Vagina (tissue), 2 donors: ENCODE measurements around the gene FCRL6. TPM values are rescaled to one million over a fixed set of nuclear protein-coding genes. Genes with fewer than 3 reads are reported as not detected.

Experiments
- DNase-seq, 2 donors: peaks; one replicate each; pipeline ENCODE4 v3.0.0-alpha.2; 2017; ENCODE audit errors: extremely low spot score in 2 of 2
- H3K27ac ChIP-seq: fragments of 200-600 bp; sonication (generic); one replicate; pipeline ENCODE4 v1.5.1; 2019
- H3K27me3 ChIP-seq: fragments of 200-600 bp; sonication (generic); one replicate; pipeline ENCODE4 v1.5.1; 2019
- H3K36me3 ChIP-seq, 2 donors: fragments of 200-600 bp; sonication (generic); one replicate each; pipeline ENCODE4 v1.5.1; 2017 to 2019
- H3K4me1 ChIP-seq: fragments of 200-600 bp; sonication (generic); one replicate; pipeline ENCODE4 v1.5.1; 2019
- H3K4me3 ChIP-seq, 2 donors: fragments of 200-600 bp; sonication (generic); 1 replicate in 1 of 2; 2 replicates in 1 of 2; pipeline ENCODE4 v1.5.1; 2016 to 2019
- H3K9me3 ChIP-seq: fragments of 200-600 bp; sonication (generic); one replicate; pipeline ENCODE4 v1.5.1; 2019
- CTCF ChIP-seq, 3 experiments: fragments of 450-650 bp in 2 of 3; fragments of 200-600 bp in 1 of 3; sonication (generic) in 1 of 3; IDR thresholded peaks; one replicate each; pipeline ENCODE4 v1.5.1; 2017 to 2019; ENCODE audit warnings: antibody characterized with exemption in 3 of 3, mild to moderate bottlenecking in 2 of 3, moderate library complexity in 2 of 3
- POLR2A ChIP-seq, 2 donors: fragments of 450-650 bp; IDR thresholded peaks; one replicate each; pipeline ENCODE4 v1.6.1; 2017; ENCODE audit warnings: antibody characterized with exemption in 2 of 2, mild to moderate bottlenecking in 2 of 2, moderate library complexity in 2 of 2
- POLR2AphosphoS5 ChIP-seq, 2 donors: sonication (generic); formaldehyde crosslinking; IDR thresholded peaks; one replicate each; pipeline ENCODE4 v1.9.0; 2017; ENCODE audit warnings: antibody characterized with exemption in 2 of 2, mild to moderate bottlenecking in 2 of 2, low read depth in 1 of 2; ENCODE audit not compliant: insufficient read depth in 1 of 2
- intact Hi-C: fragments of 100-400 bp; cut with DNase I; formaldehyde crosslinking; loops from one replicate; pipeline ENCODE4 v1.15.1; 2023
- total RNA-seq: library from RNA; depleted of rRNA; stranded (reverse); fragments of >200 nt; gene quantifications from one replicate; pipeline ENCODE4 v1.2.3, GENCODE V29; 2016

FCRL6 gene
- total RNA-seq, 1 donor from 2014 or later: not detected

- no peaks in the 10 kb centered on the region for H3K36me3 ChIP-seq
- peak overlapping the region; percentile 66 for H3K27ac ChIP-seq
- DNase-seq: no peak
- H3K27me3 ChIP-seq: no peaks in the 10 kb centered on the region
- no peak overlapping the region for H3K4me3 ChIP-seq
- intact Hi-C loops: no loop called here
- peaks cover 9% of the 10 kb centered on the region for H3K4me1 ChIP-seq
- H3K9me3 ChIP-seq: no peaks in the 10 kb centered on the region
- TF ChIP-seq POLR2AphosphoS5 (IDR thresholded peaks at IDR 0.05; ENCODE audit: insufficient read depth in 1 of 2, low read depth in 1 of 2) (peak in 1 of 2 donors; percentile 64), POLR2A (IDR thresholded peaks at IDR 0.05) (no peak), CTCF (IDR thresholded peaks at IDR 0.05) (no peak)
These were observed 22.7 kb upstream of the FCRL6 start for GRCh38 chr1:159779403-159779851.

GRCh38 chr1:159780583-159781582 lies 21.3 kb upstream of the FCRL6 start, which contains the start of gene DUSP23:
Gene DUSP23 (plus strand): TSS chr1:159780962. CDS start chr1:159781101, 139 bp downstream.
- intact Hi-C loops: no loop called here
- H3K27ac ChIP-seq: peak within 1 kb of the TSS; percentile 66
- no peaks in the 10 kb centered on the region for H3K36me3 ChIP-seq
- H3K4me3 ChIP-seq: peak within 1 kb of the TSS; percentile 79 to 91
- TF ChIP-seq POLR2AphosphoS5 (IDR thresholded peaks at IDR 0.05; ENCODE audit: insufficient read depth in 1 of 2, low read depth in 1 of 2) (peak; percentile 88 to 95), CTCF (IDR thresholded peaks at IDR 0.05) (peak; percentile 87 to 94 (median 94)), POLR2A (IDR thresholded peaks at IDR 0.05) (peak in 1 of 2 donors; percentile 41)
- no peaks in the 10 kb centered on the region for H3K9me3 ChIP-seq
- H3K27me3 ChIP-seq: no peaks in the 10 kb centered on the region
- peak; percentile 98 to 99 for DNase-seq
- H3K4me1 ChIP-seq: peaks cover 9% of the 10 kb centered on the region

GRCh38 chr1:159781992-159782391 lies 20.2 kb upstream of the FCRL6 start:
- peak overlapping the region; percentile 79 to 91 for H3K4me3 ChIP-seq
- no peaks in the 10 kb centered on the region for H3K36me3 ChIP-seq
- no peaks in the 10 kb centered on the region for H3K27me3 ChIP-seq
- DNase-seq: no peak
- H3K27ac ChIP-seq: no peak overlapping the region
- H3K4me1 ChIP-seq: peaks cover 18% of the 10 kb centered on the region
- intact Hi-C loops: no loop called here
- TF ChIP-seq POLR2A (IDR thresholded peaks at IDR 0.05) (no peak), CTCF (IDR thresholded peaks at IDR 0.05) (no peak), POLR2AphosphoS5 (IDR thresholded peaks at IDR 0.05; ENCODE audit: insufficient read depth in 1 of 2, low read depth in 1 of 2) (no peak)
- H3K9me3 ChIP-seq: no peaks in the 10 kb centered on the region

- Histone ChIP-seq H3K36me3 (no peaks in the 10 kb centered on the region), H3K4me3 (no peak overlapping the region)
- intact Hi-C loops: no loop called here
These were observed 18.4 kb upstream of the FCRL6 start for GRCh38 chr1:159783724-159784123.

More at GRCh38 chr1:159783724-159784123, 18.4 kb upstream of the FCRL6 start:
- H3K27me3 ChIP-seq: no peaks in the 10 kb centered on the region
- H3K27ac ChIP-seq: no peak overlapping the region
- TF ChIP-seq CTCF (IDR thresholded peaks at IDR 0.05): no peak
- no peak for TF ChIP-seq POLR2A (IDR thresholded peaks at IDR 0.05)
- TF ChIP-seq POLR2AphosphoS5 (IDR thresholded peaks at IDR 0.05; ENCODE audit: insufficient read depth in 1 of 2, low read depth in 1 of 2): no peak
- H3K9me3 ChIP-seq: no peaks in the 10 kb centered on the region
- peaks cover 18% of the 10 kb centered on the region for H3K4me1 ChIP-seq
- DNase-seq: no peak
